Measurements from ENCODE around the gene ADIPOR2. TPM values are rescaled to one million over a fixed set of nuclear protein-coding genes. Genes with fewer than 3 reads are reported as not detected.

ADIPOR2 gene
- total RNA-seq, 4 donors from 2014 or later, result 75.1 to 119 (median 93.4) TPM

DNA sequence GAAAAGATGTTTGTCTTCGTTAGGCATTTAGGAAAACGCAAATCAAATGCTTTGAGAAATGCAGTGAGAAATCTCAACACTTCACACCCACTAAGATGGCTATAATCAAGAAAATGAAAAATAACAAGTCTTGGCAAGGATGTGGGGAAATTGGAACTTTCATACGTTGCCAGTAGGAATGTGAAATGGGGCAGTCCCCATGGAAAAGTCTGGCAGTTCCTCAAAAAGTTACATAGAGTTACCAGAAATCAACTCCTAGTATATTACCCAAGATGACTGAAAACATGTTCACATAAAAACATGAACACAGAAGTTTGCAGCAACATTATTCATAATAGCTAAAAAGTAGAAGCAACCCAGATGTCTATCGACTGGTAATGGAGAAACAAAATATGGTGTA is 88.0 kb downstream of the ADIPOR2 start:
- TF ChIP-seq CTCF (IDR thresholded peaks at IDR 0.05), result no peak
- no peak for ATAC-seq (ENCODE audit: low FRiP score)
- no peak for DNase-seq (ENCODE audit: low spot score)

- ATAC-seq (ENCODE audit: low FRiP score), result no peak
- no peak for DNase-seq (ENCODE audit: low spot score)
- TF ChIP-seq CTCF (IDR thresholded peaks at IDR 0.05), result no peak
Observed at GRCh38 chr12:1779783-1780182, 88.9 kb downstream of the ADIPOR2 start.

- DNase-seq (ENCODE audit: low spot score) (no peak), ATAC-seq (ENCODE audit: low FRiP score) (no peak)
- TF ChIP-seq CTCF (IDR thresholded peaks at IDR 0.05), result no peak
Observed at GRCh38 chr12:1781772-1782171, 90.9 kb downstream of the ADIPOR2 start.

DNA sequence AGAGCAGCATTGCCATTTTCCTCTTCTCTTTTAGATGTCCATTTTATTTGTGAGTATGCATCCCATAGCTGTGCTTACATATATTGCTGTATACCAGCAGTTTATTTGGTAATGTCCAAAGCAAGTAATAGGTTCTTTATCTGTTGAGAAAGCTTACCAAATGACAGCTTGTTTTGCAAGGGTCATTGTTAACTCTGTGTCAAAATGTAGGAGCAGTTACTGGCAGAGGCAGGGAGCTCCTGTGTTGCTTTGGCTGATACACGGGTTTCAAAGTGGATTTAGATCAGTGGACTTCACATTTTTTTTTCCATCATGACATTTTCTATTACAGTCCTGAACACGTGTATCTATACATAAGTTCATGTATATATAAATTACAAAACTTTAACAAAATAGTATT is 91.3 kb downstream of the ADIPOR2 start:
- DNase-seq (ENCODE audit: low spot score) (no peak), ATAC-seq (ENCODE audit: low FRiP score) (no peak)
- TF ChIP-seq CTCF (IDR thresholded peaks at IDR 0.05), result no peak

- no peak for ATAC-seq (ENCODE audit: low FRiP score)
- TF ChIP-seq CTCF (IDR thresholded peaks at IDR 0.05), result no peak
Observed at GRCh38 chr12:1787714-1788113, 96.8 kb downstream of the ADIPOR2 start.

GRCh38 chr12:1790444-1790843 is 99.6 kb downstream of the ADIPOR2 start:
- TF ChIP-seq CTCF (IDR thresholded peaks at IDR 0.05), result no peak
- DNase-seq (ENCODE audit: low spot score) (no peak), ATAC-seq (ENCODE audit: low FRiP score) (no peak)

More at GRCh38 chr12:1787714-1788113, 96.8 kb downstream of the ADIPOR2 start:
- DNase-seq (ENCODE audit: low spot score), result no peak

- ATAC-seq (ENCODE audit: low FRiP score), result no peak
- peak in 2 of 3 donors; percentile 3 to 55 for TF ChIP-seq CTCF (IDR thresholded peaks at IDR 0.05)
- no peak for DNase-seq (ENCODE audit: low spot score)
Observed at GRCh38 chr12:1791104-1791841, 100.4 kb downstream of the ADIPOR2 start.
